ENCODE data around the gene SART1. TPM values are rescaled to one million over a fixed set of nuclear protein-coding genes. Genes with fewer than 3 reads are reported as not detected.

SART1 gene
- total and polyA plus RNA-seq, 12 donors, result 16.9 to 351 (median 31.6) TPM

- Histone ChIP-seq H3K36me3 (replicated peaks in 1 of 2) (peaks cover 0 to 35% of the 10 kb centered on the region in 2 donors), H3K27me3 (no peaks in the 10 kb centered on the region), H3K4me1 (replicated peaks in 1 of 2) (no peaks in the 10 kb centered on the region), H3K4me3 (no peak overlapping the region), H3K9me3 (replicated peaks in 1 of 3) (no peaks in the 10 kb centered on the region), H3K27ac (no peak overlapping the region)
- intact Hi-C loops (cut with DNase I), result no loop called here
- DNase-seq, result no peak
- WGBS, 4 donors, result 91 to 98% (median 93%) methylated on average over 16 to 34 of the region's 34 CpGs
- no peak for TF ChIP-seq POLR2A (IDR thresholded peaks at IDR 0.05)
- TF ChIP-seq CTCF (IDR thresholded peaks at IDR 0.05), result no peak
These were observed 17.1 kb downstream of the SART1 start for GRCh38 chr11:65978391-65979238.

DNA sequence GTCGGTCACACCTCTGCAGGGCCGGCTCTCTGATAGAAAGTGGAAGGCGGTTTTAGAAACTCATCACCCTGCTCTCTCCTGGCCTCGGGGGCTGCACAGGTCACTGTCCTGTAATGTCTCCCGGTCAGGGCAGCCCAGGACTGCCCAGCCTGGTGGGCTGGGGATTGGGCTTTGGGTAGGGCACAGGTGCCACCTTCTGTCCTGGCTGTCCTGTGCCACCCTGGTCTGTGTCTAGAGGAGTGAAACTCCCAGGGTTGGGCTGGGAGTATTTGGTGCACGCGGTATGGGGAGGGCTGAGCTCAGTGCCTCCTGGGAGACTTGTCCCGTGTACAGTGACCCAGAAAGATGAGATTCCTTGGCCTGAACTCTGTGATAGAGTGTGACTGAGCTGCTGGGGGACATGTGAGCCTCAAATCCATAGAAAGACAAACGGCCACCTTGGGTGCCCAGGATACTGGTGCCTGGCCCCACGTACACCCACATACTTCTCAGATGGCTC, 17.8 kb downstream of the SART1 start:
- Histone ChIP-seq H3K36me3 (replicated peaks in 1 of 2) (peaks cover 0 to 35% of the 10 kb centered on the region in 2 donors), H3K27ac (no peak overlapping the region), H3K9me3 (replicated peaks in 1 of 3) (no peaks in the 10 kb centered on the region), H3K4me3 (no peak overlapping the region), H3K4me1 (replicated peaks in 1 of 2) (no peaks in the 10 kb centered on the region), H3K27me3 (no peaks in the 10 kb centered on the region)
- DNase-seq, result no peak
- WGBS, 4 donors, result 85 to 94% (median 90%) methylated on average over 7 to 10 of the region's 10 CpGs
- intact Hi-C loops (cut with DNase I), result no loop called here
- TF ChIP-seq POLR2A (IDR thresholded peaks at IDR 0.05), result no peak
- no peak for TF ChIP-seq CTCF (IDR thresholded peaks at IDR 0.05)

GRCh38 chr11:65981101-65981740, 19.7 kb downstream of the SART1 start:
- DNase-seq, result no peak
- no peak for TF ChIP-seq POLR2A (IDR thresholded peaks at IDR 0.05)
- no peak for TF ChIP-seq CTCF (IDR thresholded peaks at IDR 0.05)
- intact Hi-C loops (cut with DNase I), result loop anchor here (5.0 to 10.0 kb wide), 2 partner anchors 99 to 256 kb away; partner anchors contain the start of gene RNASEH2C (in 1 of the 2)
- no peak overlapping the region for H3K4me3 ChIP-seq
- no peaks in the 10 kb centered on the region for H3K27me3 ChIP-seq
- H3K27ac ChIP-seq, result no peak overlapping the region
- 72 to 79% (median 78%) methylated on average over 3 to 12 of the region's 12 CpGs for WGBS, 4 donors
- no peaks in the 10 kb centered on the region for H3K4me1 ChIP-seq (replicated peaks in 1 of 2)
- H3K36me3 ChIP-seq (replicated peaks in 1 of 2), result peaks cover 0 to 33% of the 10 kb centered on the region in 2 donors
- no peaks in the 10 kb centered on the region for H3K9me3 ChIP-seq (replicated peaks in 1 of 3)

Data from adrenal gland (tissue), 12 donors.